ENCODE data around the gene MYO18B.

DNA sequence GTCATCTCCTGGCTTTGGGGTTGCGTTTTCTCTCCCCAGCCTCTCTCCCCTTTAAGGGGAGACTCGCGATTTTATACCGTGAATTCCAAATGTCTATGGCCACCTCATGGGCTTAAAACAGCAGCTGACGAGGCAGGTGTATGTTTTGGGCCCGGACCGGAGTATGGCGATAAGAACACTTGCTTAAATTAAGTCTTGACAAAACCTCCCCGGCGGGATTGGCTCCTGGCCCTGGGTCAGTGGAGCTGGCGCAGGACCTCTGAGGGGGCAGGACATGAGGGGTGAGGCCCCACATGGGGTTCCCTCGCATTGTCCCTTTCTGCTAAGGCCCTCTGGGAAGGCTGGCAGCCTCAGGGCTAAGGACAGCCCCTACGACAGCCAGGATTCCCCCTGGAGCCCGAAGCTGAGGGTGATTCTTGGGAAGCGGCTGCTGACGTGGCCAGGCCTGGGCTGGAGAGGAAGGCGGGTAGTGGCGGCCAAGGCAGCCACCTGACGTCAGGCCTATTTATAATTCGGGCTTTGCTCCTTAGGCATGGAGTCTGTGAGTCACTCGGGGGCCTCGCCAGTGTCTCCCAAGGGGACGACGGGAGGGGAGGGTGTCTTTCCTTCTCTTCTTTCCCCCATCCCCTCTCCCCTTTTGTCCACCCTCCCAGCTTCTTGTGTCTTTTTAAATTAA, 12.7 kb downstream of the MYO18B start:
- TF ChIP-seq, protein P1, sequence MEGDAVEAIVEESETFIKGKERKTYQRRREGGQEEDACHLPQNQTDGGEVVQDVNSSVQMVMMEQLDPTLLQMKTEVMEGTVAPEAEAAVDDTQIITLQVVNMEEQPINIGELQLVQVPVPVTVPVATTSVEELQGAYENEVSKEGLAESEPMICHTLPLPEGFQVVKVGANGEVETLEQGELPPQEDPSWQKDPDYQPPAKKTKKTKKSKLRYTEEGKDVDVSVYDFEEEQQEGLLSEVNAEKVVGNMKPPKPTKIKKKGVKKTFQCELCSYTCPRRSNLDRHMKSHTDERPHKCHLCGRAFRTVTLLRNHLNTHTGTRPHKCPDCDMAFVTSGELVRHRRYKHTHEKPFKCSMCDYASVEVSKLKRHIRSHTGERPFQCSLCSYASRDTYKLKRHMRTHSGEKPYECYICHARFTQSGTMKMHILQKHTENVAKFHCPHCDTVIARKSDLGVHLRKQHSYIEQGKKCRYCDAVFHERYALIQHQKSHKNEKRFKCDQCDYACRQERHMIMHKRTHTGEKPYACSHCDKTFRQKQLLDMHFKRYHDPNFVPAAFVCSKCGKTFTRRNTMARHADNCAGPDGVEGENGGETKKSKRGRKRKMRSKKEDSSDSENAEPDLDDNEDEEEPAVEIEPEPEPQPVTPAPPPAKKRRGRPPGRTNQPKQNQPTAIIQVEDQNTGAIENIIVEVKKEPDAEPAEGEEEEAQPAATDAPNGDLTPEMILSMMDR (optimal IDR thresholded peaks at IDR 0.05 in 1 of 3, IDR thresholded peaks at IDR 0.05 in 1 of 3, conservative IDR thresholded peaks at IDR 0.05 in 1 of 3; ENCODE audit: extremely low read depth in 1 of 3, insufficient read depth in 2 of 3, low read length in 3 of 3), result no peak
- no peak for TF ChIP-seq EZH2 (IDR thresholded peaks at IDR 0.05; ENCODE audit: low read length)

All from keratinocyte (primary cell).